GM12874 (cell line): ENCODE results near the gene NXPH1.

ENCODE experiments used
- TF ChIP-seq, protein P1 (sequence below): IDR thresholded peaks from 2 replicates; pipeline ENCODE4 v1.5.1; 2011; ENCODE audit warnings: low read depth, mild to moderate bottlenecking, control low read depth, low read length, moderate library complexity; ENCODE audit not compliant: insufficient read depth

The NXPH1 gene

DNA sequence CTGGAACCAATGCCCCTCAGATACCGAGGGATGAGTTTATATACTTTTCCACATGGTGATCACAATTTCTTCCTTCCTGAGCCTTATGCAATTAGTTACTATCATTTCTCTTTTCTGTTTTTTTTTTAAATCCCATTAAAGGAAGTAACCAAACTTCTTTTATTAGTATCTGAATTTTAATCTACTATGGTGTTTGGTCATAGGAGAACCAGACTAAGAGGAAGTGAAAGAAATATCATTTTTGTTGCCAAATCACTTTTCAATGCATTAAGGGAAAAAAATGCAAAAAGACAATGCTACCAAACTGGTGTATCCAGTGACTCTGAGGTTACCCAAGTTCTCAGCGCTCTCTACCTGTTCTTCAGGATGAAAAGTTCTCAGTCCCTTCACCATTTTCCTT is 167.7 kb downstream of the NXPH1 start:
- TF ChIP-seq, protein P1, sequence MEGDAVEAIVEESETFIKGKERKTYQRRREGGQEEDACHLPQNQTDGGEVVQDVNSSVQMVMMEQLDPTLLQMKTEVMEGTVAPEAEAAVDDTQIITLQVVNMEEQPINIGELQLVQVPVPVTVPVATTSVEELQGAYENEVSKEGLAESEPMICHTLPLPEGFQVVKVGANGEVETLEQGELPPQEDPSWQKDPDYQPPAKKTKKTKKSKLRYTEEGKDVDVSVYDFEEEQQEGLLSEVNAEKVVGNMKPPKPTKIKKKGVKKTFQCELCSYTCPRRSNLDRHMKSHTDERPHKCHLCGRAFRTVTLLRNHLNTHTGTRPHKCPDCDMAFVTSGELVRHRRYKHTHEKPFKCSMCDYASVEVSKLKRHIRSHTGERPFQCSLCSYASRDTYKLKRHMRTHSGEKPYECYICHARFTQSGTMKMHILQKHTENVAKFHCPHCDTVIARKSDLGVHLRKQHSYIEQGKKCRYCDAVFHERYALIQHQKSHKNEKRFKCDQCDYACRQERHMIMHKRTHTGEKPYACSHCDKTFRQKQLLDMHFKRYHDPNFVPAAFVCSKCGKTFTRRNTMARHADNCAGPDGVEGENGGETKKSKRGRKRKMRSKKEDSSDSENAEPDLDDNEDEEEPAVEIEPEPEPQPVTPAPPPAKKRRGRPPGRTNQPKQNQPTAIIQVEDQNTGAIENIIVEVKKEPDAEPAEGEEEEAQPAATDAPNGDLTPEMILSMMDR, result no peak

DNA sequence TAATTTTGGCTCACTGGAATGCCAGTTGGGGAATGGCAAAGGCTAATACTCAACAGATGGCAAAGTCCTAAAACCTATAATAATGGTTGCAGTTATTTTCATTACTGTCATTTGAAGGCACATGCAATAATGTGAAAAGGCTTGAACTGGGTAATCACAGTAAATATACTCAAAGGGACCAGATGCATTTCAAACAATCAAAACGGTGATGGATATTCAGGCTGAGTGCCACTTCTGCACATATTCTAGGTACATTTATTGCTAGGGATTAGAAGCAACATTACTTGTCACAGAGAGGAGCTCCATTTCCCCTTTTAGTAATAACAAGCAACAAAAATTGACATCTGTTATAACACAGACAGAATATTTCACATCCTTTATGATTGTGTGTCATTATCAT is 171.8 kb downstream of the NXPH1 start:
- TF ChIP-seq, protein P1, result no peak

DNA sequence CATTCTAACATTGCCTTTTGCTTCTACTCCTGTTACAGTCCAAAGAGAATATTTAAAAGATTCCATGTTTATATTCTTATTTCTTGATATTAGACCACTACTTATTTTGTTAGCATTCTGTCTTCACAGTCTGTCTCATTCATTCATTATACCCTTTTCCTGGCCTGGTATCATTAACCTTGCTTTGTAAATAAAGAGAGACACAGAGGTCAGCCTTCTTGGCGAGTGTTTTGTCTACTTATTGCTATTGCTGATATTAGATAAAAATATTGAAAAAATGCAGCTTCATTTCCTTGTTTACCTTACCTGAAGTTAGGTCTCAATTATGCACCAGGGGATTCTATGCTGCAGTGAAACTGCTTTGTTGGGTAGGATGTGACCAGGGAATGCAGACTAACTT is 179.2 kb downstream of the NXPH1 start:
- TF ChIP-seq, protein P1, result no peak

DNA sequence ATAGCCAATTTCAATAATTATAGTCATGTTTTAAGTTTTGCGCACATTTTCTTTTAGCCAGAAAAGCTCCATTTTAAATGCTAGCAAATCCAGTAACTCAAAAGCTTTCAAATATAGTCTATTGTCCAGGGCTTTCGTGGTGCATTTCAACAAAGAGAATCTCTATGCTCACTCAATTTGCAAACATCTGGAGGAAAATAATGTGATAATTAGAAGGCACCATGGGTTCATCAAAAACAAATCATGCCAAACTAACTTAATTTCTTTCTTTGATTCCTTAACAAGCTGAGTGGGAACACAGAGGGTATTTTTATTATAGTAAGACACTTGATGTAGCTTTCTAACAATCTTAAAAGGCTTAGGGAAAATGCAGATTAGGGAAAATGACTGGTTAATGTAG is 179.8 kb downstream of the NXPH1 start:
- TF ChIP-seq, protein P1, result no peak

DNA sequence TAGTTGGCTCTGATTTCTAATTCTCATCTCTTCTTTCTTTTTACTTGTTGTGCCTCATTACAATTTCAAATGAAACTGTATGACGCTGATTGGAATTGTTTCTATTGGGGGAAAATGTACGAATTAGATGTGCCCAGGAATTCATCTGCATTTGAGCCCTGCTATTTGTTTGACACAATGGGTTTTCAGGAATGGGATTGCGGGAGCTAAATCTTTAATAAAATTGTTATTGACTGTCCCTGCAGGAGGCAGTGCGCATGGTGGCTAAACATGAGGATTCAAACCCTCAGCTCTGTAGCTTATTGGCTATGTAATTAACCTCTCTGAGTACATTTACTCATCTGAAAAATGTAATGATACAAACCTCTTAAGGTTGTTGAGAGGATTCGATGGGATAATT is 181.6 kb downstream of the NXPH1 start:
- TF ChIP-seq, protein P1, result no peak

DNA sequence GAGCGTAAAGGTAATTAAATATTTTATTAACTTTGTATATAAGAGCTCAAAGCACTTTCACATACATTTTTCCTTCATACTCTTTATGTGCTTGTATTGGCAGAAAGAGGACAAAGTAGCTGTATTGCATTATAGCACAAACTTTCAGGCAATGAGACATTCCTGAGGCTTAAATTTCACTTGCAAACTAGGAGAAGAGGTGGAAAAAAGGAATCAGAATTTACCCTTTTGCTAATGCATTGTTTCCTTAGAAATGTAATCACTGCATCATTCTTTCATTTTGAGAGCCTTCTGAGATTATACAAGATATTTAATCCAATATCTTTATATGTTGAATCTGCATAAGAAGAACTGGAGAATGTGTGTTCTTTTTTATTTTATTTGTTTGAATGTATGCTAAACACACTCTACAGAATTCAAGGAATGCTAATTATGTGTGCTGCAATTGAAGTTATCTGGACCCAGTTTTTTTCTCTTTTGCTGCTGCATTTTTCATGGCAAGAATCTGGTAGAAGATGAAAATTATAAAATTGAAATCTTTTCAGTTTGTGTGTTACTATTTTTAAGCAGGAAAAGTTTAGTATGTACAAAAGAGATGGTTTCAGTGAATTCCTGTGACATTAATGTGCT is 185.1 kb downstream of the NXPH1 start:
- TF ChIP-seq, protein P1, result no peak

DNA sequence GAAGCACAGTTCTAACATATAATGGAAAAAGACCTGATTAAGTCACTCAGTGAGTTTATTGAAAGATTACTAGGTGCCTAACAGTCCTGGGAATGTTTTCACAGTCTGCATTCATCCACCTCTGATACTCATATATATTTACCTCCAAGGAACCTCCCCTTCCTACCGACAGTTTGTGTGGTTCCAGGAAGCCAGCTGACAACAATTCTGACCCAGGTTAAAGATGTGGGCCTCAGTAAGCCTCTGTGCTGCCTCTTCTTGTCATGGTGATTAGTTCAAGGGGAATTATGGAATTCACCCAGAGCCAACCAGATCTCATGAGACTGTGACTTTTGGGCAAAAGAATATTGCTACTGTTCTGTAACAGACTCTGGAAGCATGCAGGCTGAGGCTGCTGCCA is 186.8 kb downstream of the NXPH1 start:
- TF ChIP-seq, protein P1, result no peak
